DMS153 treated with DMSO at 0.1 percent for 48 hours (cell line): Measurements from ENCODE around the gene EPOP.
"Not testable (repeated sequence)": the region's sequence is repeated elsewhere in the genome, so short reads cannot be mapped to it uniquely, and the experiment has no call there.

Experiments
- DNase-seq: peaks from one replicate; lab custom pipeline; 2025; ENCODE audit not compliant: unreplicated experiment; lab: John Stamatoyannopoulos, UW

EPOP gene

DNA sequence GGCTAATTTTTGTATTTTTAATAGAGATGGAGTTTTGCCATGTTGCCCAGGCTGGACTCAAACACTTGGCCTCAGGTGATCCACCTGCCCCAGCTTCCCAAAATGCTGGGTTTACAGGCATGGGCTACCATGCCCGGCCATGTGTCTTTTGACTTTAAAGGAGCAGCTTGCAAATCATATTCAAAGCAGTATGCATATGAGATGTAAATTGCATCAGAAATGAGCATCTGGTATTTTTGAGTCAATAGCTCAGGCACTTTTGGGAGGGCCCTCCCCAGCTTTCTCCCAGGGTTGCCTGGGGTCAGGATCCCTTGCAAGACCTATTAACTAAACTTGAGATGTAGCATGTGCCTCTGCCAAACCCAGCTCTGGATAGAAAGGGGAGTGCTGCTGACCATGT lies 21.5 kb downstream of the EPOP start:
- no peak for DNase-seq

DNA sequence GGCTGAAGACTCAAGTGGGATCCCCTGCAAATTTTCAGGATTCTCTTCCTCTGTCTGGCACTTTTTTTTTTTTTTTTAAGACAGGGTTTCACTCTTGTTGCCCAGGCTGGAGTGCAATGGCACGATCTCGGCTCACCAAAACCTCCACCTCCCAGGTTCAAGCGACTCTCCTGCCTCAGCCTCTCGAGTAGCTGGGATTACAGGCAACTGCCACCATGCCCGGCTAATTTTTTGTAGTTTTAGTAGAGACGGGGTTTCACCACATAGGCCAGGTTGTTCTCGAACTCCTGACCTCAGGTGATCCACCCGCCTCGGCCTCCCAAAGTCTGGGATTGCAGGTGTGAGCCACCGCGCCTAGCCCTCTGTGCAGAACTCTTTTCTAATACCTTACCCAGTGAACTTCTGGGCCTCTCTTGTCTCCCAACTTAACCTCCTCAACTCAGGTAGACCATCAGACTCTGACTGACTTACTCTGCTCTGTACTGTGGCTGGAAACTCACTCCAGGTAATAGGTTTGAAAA lies 24.0 kb downstream of the EPOP start:
- DNase-seq, result not testable (repeated sequence)

DNA sequence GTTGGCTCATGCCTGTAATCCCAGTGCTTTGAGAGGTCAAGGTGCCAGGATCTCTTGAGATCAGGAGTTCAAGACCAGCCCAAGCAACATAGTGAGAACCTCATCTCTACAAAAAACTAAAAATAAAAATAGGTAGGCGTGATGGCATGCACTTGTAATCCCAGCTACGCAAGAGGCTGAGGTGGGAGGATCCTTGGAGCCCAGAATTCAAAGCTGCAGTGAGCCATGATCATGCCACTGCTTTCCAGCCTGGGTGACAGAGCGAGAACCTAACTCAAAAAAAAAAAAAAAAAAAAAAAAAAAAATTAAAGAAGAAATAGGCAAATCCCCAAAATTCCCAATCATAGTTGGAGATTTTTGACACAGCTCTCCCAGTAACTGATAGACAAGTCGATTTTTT lies 36.8 kb downstream of the EPOP start:
- no peak for DNase-seq

GRCh38 chr17:38636054-38636453 lies 38.7 kb downstream of the EPOP start:
- no peak for DNase-seq

GRCh38 chr17:38632334-38632733 lies 42.4 kb downstream of the EPOP start:
- no peak for DNase-seq

DNA sequence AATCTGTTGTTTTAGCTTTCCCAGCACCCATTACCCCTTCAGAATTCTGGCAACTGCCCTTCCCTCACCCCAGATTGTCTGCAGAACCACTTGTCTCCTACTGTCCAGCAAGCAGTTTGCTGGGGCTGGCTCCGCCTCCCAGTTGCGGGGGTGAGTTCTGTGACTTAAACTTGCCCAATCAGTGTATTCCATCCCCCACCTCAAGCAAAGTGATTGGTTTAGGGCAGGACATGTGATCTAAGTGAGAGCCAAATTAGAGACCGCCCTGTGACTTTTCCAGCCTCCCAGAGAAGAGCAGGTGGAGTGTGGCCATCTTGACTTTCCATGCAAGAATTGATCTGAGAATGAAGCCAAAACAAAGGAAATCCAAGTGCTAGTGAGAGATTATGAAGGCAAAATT lies 46.3 kb downstream of the EPOP start:
- no peak for DNase-seq

DNA sequence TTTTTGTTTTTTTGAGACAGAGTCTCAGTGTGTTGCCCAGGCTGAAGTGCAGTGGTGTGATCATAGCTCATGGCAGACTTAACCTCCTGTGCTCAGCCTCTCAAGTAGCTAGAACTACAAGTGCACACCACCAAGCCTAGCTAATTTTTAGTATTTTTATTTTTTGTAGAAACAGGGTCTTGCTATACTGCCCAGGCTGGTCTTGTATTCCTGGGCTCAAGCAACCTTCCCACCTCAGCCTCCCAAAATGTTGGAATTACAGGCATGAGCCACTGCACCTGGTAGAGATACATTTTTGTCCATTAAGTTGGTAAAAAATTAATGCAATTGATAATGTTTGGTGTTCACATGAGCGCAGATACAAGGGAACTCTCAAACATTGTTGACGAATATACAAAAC lies 46.8 kb downstream of the EPOP start:
- DNase-seq, result no peak

- not testable (repeated sequence) for DNase-seq
Observed at GRCh38 chr17:38626606-38627226, 48.0 kb downstream of the EPOP start.

- no peak for DNase-seq
Observed at GRCh38 chr17:38625482-38625881, 49.3 kb downstream of the EPOP start.

GRCh38 chr17:38624782-38625355 lies 49.9 kb downstream of the EPOP start:
- not testable (repeated sequence) for DNase-seq
